Psoas muscle (tissue), 8 donors: ENCODE measurements around the gene ABCG8. TPM values are rescaled to one million over a fixed set of nuclear protein-coding genes. Genes with fewer than 3 reads are reported as not detected.

ENCODE experiments used
- ATAC-seq, 4 donors: fragments of 200-7000 bp; cut with Tn5 transposase; one replicate each; pipeline ENCODE4 v1.9.1; 2020; ENCODE audit warnings: moderate library complexity in 3 of 4, mild to moderate bottlenecking in 2 of 4
- DNase-seq, 2 donors: peaks; one replicate each; pipeline ENCODE4 v3.0.0-alpha.2; 2020
- H3K27ac ChIP-seq: fragments of 200-600 bp; one replicate; pipeline ENCODE4 v1.8.0; 2022
- H3K27me3 ChIP-seq, 3 donors: fragments of 200-600 bp in 1 of 3; one replicate each; pipeline versions ENCODE4 v1.6.1 to v1.8.0; 2013 to 2022; ENCODE audit warnings: low read length in 2 of 3, mild to moderate bottlenecking in 2 of 3, moderate library complexity in 1 of 3; ENCODE audit not compliant: insufficient read depth in 3 of 3
- H3K36me3 ChIP-seq, 2 donors: fragments of 200-600 bp in 1 of 2; one replicate each; pipeline versions ENCODE4 v1.6.1 to v1.8.0; 2013 to 2022; ENCODE audit warnings: low read depth in 1 of 2, mild to moderate bottlenecking in 1 of 2, moderate library complexity in 1 of 2; ENCODE audit not compliant: insufficient read depth in 1 of 2
- H3K4me1 ChIP-seq: fragments of 200-600 bp; one replicate; pipeline ENCODE4 v1.8.0; 2022
- H3K4me3 ChIP-seq: fragments of 200-600 bp; one replicate; pipeline ENCODE4 v1.8.0; 2022; ENCODE audit warnings: mild to moderate bottlenecking
- H3K9me3 ChIP-seq: fragments of 200-600 bp; one replicate; pipeline ENCODE4 v1.8.0; 2022
- CTCF ChIP-seq: fragments of 200-600 bp; IDR thresholded peaks from one replicate; pipeline ENCODE4 v1.8.0; 2022; ENCODE audit warnings: antibody characterized with exemption
- WGBS, 3 donors: extraction: QIAGEN DNeasy Blood & Tissue Kit; methylation state at CpG; one replicate each; pipeline versions ENCODE4 v1.1.6 to v1.1.7; 2013; 5-methylcytosine and 5-hydroxymethylcytosine counted together
- intact Hi-C, 2 donors: fragments of 100-400 bp; cut with DNase I; formaldehyde crosslinking; loops; one replicate each; pipeline versions ENCODE4 v1.11.0 to v1.14.2; 2022
- polyA plus RNA-seq, 3 donors: library from polyadenylated mRNA; stranded (reverse); fragments of 200-250 nt; gene quantifications; one replicate each; pipeline ENCODE4 v1.2.3, GENCODE V29; 2013
- total RNA-seq, 4 donors: library from RNA; stranded (reverse); fragmentation: NEBNext Ultra II Directional in 2 of 4; extraction: Animal tissue kit (Norgen Biotek cat#: 25700) in 2 of 4; gene quantifications; one replicate each; pipeline versions ENCODE4 v1.2.1 to v1.2.4, GENCODE V29; 2021 to 2023
- donor health status: healthy with polysubstance abuse.
- donor health status: DM: no; HTN: no; CAD: no; lungs with moderate emphysema.
- donor health status: Bipolar disorder and iron deficiency.
- donor health status: healthy.
- donor health status: DM: yes; HTN: yes; CAD: no.
- donor health status: DM: no; HTN: no; CAD: no.
- donor health status: DM: no; HTN: no; CAD: no.
- donor health status: DM: yes; HTN: yes; CAD: no.

ABCG8 gene
- total and polyA plus RNA-seq, 7 donors, result 0.05 TPM; not detected in 6

- Histone ChIP-seq H3K4me3 (no peak overlapping the region), H3K36me3 (no peaks in the 10 kb centered on the region), H3K27me3 (peaks cover 0 to 13% (median 4%) of the 10 kb centered on the region in 3 donors), H3K4me1 (no peaks in the 10 kb centered on the region), H3K27ac (no peak overlapping the region), H3K9me3 (no peaks in the 10 kb centered on the region)
- intact Hi-C loops, result no loop called here
- ATAC-seq (no peak), DNase-seq (no peak)
- 75 to 84% (median 78%) methylated on average over 19 to 20 of the region's 20 CpGs for WGBS, 3 donors
- TF ChIP-seq CTCF, result no peak
These were observed 12.5 kb downstream of the ABCG8 start for GRCh38 chr2:43851011-43851980.

DNA sequence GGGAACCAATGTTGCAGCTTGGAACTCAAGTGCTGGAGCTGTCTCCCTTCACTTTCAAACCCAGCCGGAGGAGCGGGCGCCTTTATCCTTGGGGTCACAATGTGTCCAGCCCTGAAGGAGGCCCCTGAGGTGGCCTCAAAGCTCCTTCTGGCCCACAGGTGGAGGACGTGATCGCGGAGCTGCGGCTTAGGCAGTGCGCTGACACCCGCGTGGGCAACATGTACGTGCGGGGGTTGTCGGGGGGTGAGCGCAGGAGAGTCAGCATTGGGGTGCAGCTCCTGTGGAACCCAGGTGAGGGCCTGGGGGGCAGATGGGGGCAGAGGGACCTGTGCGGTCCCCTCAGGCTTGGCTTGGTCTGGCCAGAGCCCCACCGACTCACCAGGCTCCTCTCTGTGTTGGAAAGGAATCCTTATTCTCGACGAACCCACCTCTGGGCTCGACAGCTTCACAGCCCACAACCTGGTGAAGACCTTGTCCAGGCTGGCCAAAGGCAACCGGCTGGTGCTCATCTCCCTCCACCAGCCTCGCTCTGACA lies 13.5 kb downstream of the ABCG8 start:
- Histone ChIP-seq H3K4me3 (no peak overlapping the region), H3K27ac (no peak overlapping the region), H3K4me1 (no peaks in the 10 kb centered on the region), H3K36me3 (no peaks in the 10 kb centered on the region), H3K9me3 (no peaks in the 10 kb centered on the region), H3K27me3 (peaks cover 0 to 14% (median 4%) of the 10 kb centered on the region in 3 donors)
- no peak for DNase-seq
- 89 to 94% (median 93%) methylated on average over 20 to 21 of the region's 21 CpGs for WGBS, 3 donors
- no peak for ATAC-seq
- intact Hi-C loops, result no loop called here
- no peak for TF ChIP-seq CTCF

DNA sequence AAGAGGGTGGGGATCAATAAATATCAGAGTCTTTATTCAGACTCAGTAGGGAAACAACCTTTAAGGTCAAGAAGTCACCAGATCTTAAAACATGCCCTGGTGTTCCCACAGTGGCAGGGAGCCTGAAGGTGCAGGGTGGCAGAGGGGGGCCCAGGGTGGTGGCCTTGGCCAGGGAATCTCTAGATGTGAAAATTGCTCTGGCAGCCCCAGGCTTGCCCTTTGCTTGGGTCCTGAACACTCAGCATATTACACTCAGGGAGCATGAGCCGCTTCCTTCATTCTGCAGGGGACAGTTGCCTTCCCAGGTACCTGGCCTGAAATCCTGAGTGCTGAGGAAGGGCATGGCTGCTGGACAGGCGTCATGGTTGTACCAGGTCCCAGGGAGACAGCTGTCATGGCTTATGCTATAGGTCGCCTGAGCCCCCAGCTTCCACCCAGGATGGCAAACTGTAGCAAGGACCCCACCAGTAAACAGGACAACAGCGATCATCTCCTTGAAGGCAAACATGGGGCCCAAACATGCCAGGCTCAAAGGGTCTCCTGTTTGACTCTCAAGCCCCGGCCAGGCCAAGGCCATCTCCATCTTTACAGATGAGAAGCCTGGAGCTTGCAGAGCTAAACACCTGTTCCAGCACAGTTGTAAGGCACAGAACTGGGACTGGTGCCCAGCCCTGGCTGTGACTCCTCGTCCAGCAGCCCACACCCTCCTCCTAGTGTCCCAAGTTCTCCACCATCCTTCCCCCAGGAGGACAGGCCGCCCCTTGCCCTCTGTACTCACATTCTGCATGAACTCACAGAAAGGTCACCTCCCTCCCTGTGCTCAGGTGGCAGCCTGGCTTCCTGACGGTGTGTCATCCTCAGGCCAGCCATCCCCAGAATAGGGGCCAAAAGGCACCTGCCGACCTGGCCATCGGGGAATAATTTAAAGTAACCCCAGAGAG lies 14.6 kb downstream of the ABCG8 start:
- Histone ChIP-seq H3K36me3 (no peaks in the 10 kb centered on the region), H3K4me1 (no peaks in the 10 kb centered on the region), H3K27me3 (peaks cover 0 to 18% (median 4%) of the 10 kb centered on the region in 3 donors), H3K4me3 (no peak overlapping the region), H3K9me3 (no peaks in the 10 kb centered on the region), H3K27ac (no peak overlapping the region)
- ATAC-seq (no peak), DNase-seq (no peak)
- no peak for TF ChIP-seq CTCF
- 60 to 80% (median 70%) methylated on average over 10 of the region's 10 CpGs for whole genome bisulfite sequencing, 3 donors
- intact Hi-C loops, result no loop called here

DNA sequence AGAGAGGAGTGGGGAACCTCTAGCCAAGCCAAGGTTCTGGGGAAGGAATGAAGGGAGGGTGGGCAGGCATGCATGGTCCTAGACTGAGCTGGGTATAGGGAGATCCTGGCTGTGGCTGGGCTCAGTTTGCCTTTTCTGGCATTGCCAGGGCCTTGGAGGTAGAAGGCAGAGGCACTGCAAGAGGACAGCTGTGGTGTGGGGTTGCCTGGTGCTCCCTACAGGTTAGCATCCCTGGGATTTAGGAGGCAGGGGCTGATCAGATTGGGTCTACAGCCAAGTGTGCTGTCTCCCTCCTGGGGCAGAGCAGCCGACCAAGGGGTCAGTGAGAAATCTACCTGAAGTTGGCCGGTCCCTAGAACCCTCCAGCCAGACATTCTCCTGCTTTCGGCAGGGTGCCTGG lies 15.9 kb downstream of the ABCG8 start:
- Histone ChIP-seq H3K27ac (no peak overlapping the region), H3K4me3 (no peak overlapping the region), H3K9me3 (no peaks in the 10 kb centered on the region), H3K27me3 (peaks cover 0 to 18% (median 4%) of the 10 kb centered on the region in 3 donors), H3K4me1 (no peaks in the 10 kb centered on the region), H3K36me3 (no peaks in the 10 kb centered on the region)
- no peak for ATAC-seq
- TF ChIP-seq CTCF, result no peak
- no peak for DNase-seq
- 72 to 80% (median 73%) methylated on average over 3 of the region's 3 CpGs for WGBS, 3 donors
- intact Hi-C loops, result no loop called here
